ENCODE measurements around the gene LOX.

GRCh38 chr5:122078116-122079110, at the start of gene LOX:
- TF ChIP-seq CTCF (IDR thresholded peaks at IDR 0.05) = no peak
- TF ChIP-seq POLR2A (IDR thresholded peaks at IDR 0.05) = peak; percentile 16
